HuH-7 (cell line): ENCODE data around the gene STXBP6.

Source experiments
- DNase-seq: peaks from one replicate; pipeline ENCODE4 v3.0.0; 2011; ENCODE audit warnings: low spot score

The STXBP6 gene

GRCh38 chr14:24915403-24915921 lies 134.5 kb downstream of the STXBP6 start:
- DNase-seq, result no peak

GRCh38 chr14:24913746-24914145 lies 136.2 kb downstream of the STXBP6 start:
- no peak for DNase-seq

GRCh38 chr14:24913021-24913420 lies 136.9 kb downstream of the STXBP6 start:
- DNase-seq, result no peak

GRCh38 chr14:24911324-24912109 lies 138.4 kb downstream of the STXBP6 start:
- DNase-seq, result no peak

DNA sequence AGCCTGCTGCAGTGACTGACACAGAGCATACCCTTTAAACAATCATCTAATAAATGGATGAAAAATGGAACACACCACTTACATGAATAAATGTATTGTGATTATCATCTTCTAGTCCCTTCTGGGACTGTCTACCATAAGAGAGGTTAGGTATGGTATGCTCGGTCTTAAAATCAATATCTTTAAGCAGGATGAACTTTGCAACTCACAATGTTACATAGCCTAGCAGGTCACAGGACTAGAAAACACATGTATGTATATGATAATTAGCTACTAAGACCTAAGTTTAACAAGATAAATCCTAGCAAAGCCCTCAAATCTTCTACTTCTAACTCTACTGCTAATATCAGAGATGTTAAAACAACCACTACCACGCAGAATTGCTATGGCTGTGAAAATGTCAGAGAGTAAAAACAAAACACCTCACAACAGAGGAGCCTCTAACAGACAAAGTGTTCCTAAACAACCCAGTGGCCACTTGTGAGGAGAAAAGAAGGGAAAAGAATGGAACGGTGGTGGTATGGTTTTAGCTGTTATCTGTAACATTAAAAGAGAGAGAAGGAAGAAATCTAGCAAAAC lies 139.4 kb downstream of the STXBP6 start:
- DNase-seq, result no peak

DNA sequence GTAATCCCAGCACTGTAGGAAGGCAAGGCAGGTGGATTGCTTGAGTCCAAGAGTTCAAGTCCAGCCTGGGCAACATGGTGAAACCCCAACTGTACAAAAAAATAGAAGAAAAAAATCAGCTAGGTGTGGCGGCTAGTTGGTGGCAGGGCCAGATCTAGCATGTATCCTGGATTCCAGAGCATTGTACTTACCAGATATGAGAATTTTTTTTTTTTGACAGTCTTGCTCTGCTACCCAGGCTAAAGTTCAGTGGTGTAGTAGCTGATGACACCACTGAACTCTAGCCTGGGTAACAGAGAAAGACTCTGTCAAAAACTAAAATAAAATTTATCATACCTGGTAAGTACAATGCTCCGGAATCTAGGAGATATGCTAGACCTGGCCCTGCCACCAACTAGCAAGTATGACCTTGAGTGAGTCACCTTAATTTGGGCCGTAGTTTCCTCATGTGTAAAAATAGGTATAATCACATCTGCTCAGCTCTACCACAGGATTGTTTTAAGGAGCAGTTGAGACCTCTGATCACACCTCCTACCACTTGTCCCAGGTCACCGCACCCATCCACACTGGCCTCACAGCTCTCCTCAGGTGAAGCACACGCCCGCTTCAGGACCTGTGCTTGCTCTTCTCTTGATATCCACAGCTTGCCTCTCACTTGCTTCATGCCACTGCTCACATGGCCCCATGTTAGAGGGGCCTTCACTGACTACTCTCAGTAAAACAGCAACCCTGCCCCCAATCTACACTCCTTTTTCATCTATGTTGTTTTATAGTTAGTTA lies 140.2 kb downstream of the STXBP6 start:
- no peak for DNase-seq

DNA sequence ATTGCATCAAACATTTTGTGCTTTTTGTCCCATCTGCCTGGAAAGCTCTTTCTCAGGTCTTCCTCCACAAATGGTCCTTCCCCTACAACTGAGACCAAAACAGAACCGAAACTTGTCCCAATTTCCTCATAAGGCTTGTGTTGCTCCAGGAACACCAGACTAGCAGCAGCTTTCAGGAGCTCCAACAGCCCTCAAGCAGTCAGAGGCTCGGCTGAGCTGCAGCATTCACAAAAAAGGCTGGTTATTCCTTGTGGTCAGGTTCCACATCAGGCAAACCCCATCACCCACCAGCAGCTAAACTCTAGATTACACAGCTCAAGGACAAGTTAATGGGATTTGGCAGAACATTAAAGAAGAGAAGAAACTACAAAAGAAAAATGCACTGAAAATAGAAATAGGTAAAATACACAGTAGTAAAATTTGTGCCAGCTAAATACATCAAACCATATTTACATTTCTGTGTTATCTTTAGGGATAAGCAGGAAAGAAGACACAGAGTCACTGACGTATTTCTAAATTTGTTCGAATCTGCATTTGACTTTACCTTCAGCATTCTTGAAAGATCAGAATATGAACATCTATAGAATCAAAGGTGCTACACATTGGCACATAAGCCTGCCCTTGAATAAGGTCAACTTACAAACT lies 141.2 kb downstream of the STXBP6 start:
- DNase-seq, result no peak

GRCh38 chr14:24904533-24904932 lies 145.4 kb downstream of the STXBP6 start:
- DNase-seq, result no peak

DNA sequence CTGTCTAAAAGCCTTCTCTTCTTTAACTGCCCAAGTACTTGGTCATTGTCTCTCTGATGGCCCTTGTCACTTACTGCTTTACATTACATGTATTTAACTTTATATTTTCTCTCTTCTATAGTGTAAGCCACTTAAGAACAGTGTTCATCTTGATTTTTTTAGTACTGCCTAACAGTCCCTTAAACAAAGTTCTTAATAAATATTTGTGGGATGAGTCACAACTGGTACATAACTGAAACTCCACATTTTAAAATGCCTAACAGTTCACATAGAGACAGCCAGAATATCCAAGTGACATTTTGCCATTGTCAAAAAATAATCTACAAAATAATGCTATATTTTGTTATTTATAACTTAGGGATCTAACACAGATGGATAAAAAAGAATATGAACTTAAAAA lies 146.6 kb downstream of the STXBP6 start:
- no peak for DNase-seq

DNA sequence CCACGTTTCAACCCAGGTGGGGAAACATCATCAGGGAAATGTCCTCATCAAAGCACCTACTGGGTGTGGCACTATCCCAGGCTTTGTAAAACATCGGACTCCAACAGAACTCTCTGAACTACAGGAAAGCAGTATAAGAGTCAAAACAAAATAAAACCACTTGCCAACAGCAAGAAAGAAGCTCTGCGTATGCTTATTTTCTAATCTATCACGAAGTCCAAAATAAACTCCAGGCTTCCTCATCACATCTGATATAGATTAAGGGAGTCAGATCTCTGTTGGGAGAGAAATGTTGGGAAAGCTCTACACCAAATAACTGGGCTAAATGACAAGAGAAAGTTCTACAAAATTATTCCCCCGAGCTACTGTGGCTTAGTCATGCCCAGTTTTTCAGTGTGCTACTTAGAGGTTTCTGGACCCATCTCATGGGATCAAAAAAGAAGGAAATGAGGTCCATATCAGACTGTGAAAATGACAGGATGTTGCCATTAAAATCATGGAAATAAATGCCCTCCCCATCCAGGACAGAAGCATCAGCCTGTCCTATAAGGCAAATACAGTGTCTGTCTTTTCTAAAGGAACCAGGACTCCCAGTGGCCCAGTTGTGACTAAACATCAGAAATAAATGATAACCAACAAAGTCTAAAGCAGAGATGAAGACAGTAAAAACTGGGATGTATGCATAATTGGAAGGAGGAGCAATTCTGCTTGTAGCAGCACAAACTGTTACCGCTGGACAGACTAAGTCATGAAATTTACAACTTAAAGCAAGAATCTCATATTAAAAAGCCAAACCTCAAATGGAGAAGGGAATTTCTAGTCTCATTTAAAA lies 149.5 kb downstream of the STXBP6 start:
- DNase-seq, result no peak

DNA sequence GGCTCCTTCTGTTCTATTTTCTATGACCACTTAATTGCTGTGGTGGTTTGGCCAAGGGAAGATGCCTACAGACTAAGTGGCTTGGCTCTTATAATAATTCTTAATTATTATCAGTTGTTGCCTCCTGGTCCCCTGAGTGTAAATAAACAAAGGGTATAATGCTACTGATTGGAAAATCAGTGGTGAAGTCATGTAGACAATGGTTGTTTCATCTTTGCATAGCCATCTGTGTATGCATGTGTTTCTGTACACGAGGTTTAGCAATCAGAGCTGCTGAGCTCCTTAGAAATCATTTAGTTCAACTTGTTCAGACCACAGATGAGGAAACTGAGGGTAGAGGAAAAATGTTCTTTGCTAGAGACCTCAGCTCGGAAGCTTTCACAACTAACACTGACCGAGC lies 152.2 kb downstream of the STXBP6 start:
- DNase-seq, result no peak

DNA sequence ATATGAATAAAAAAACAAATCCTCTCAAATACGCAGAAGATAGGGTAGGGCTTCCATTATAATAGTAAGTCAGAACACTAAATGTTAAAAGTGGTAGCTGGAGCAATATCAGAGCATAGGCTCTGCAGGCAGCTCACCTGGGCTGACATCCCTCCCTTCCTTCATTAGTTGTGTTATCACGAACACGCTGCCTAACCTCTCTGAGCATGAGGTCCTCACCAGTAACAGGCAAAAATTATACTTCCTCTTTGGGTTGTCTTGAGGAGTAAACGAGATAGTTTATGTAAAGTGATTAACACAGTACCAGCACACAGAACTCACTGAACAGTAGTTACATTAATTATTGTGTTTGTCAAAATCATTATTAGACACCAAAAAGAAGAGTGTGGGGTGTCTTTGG lies 154.3 kb downstream of the STXBP6 start:
- no peak for DNase-seq

DNA sequence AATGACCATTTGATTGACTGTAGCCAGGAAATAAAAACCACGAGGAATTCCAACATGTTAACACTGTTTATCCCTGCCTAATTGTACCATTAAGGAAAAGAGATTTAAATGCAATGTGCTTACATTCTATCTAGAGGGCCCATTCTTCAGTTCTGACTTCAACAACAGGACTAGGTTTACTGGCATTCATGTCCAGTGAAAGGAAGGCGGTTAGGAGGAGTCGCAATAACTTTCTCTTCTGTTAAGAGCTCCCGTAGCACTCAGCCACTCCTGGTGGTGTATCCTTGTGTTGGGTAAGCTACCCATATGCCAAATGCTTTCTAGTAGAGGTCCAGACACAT lies 154.7 kb downstream of the STXBP6 start:
- DNase-seq, result no peak

- DNase-seq, result no peak
These were observed 155.2 kb downstream of the STXBP6 start for GRCh38 chr14:24894583-24895242.

DNA sequence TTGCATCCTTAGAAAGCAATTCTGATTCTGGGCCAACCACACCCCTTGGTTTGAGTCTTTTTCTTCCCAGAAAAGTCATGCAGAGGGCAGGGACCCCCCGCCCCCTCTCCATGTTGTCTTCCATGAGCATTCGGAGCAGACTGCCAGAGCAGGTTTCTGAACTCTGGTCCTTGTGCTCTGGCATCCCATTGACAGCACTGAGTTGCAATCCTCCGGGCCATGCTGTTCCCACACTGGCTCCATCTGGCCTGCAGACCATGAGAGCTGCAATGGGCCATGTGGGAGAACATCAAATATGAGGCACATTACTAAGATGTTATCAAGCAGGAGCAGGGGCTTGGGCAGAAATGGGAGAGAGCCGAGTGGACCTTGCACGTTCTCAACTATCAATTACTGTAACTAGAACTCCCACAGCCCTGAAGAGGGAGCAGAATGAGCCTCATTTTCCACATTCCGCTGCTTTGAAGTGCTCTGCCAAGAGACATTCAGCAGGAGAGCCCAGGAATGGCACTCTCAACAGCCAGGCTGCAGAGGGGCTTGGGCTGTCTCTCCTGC lies 157.4 kb downstream of the STXBP6 start:
- no peak for DNase-seq

DNA sequence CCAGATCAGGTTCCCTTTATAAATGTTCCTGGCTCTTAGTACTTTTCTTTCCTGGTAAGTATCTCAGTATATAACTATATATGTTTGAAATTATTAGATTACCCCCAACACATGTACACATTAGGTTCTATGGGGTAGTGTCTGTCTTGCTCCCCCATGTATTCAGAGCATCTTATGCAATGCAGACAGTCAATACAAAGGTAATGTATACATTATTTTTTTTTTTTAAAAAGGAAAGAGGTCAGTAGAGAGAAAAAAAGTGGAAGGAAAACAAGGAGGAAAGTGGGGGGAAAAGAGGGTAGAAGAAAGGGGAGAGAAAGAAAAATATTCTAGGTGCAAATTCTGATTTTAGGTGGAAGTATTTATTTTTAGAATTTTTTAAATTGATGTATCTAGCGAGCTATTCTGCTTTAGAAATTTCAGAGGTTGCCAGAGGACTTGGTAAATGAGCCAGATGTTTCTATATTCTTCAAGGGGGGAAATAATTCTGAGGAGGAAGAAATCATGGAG lies 157.9 kb downstream of the STXBP6 start:
- no peak for DNase-seq

GRCh38 chr14:24890716-24891115 lies 159.2 kb downstream of the STXBP6 start:
- DNase-seq, result no peak

DNA sequence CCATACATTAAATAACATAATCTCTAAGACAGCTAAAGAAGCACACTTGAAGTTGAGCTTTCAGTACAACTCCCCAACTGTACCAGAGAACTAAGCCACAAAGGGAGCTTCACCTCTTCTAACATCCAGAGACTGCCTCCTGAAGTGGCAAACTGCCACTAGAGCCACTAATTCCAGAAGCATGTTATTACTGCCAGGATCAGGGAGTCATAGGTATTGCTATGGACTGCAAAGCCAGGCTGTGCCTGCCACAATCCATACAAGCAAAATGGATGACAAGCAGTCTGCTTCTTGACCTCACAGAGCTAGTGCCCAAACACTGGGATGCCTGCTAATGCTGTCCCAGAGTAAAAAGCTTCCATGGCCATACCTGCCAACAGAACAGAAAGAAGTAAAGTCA lies 160.1 kb downstream of the STXBP6 start:
- no peak for DNase-seq

DNA sequence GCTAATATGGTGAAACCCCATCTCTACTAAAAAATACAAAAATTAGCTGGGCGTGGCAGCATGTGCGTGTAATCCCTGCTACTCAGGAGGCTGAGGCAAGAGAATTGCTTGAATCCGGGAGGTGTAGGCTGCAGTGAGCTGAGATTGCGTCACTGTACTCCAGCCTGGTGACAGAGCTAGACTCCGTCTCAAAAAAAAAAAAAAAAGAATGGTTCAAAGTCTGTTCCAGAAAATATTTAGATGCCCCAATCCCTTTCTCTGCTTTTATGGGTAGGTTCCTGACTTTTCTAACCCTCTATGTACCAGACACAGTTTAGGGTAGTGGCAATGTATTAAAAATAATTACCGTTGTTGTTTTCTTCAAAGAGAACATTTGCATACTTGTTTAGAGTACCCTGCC lies 161.4 kb downstream of the STXBP6 start:
- no peak for DNase-seq

GRCh38 chr14:24887623-24888304 lies 162.2 kb downstream of the STXBP6 start:
- DNase-seq, result no peak
